Activated gamma-delta T cell (primary cell): ENCODE results near the gene TBX4.
"Not testable (repeated sequence)": the region's sequence is repeated elsewhere in the genome, so short reads cannot be mapped to it uniquely, and the experiment has no call there.

Experiments
- DNase-seq: peaks from one replicate; lab custom pipeline; 2025; lab: John Stamatoyannopoulos, UW

Gene TBX4

GRCh38 chr17:61429274-61429673, 22.9 kb upstream of the TBX4 start:
- no peak for DNase-seq

GRCh38 chr17:61429831-61430230, 22.4 kb upstream of the TBX4 start:
- DNase-seq, result not testable (repeated sequence)

GRCh38 chr17:61431594-61432311, 20.5 kb upstream of the TBX4 start:
- DNase-seq, result no peak

GRCh38 chr17:61436273-61436672, 15.9 kb upstream of the TBX4 start:
- no peak for DNase-seq

GRCh38 chr17:61436995-61437704, 15.1 kb upstream of the TBX4 start:
- DNase-seq, result no peak

- DNase-seq, result no peak
Measured at GRCh38 chr17:61440697-61441096, 11.5 kb upstream of the TBX4 start.

- not testable (repeated sequence) for DNase-seq
Measured at GRCh38 chr17:61441507-61441906, 10.7 kb upstream of the TBX4 start.

- DNase-seq, result no peak
Measured at GRCh38 chr17:61442136-61442775, 10.0 kb upstream of the TBX4 start.

- DNase-seq, result no peak
Measured at GRCh38 chr17:61442878-61443474, 9.2 kb upstream of the TBX4 start.

GRCh38 chr17:61443475-61443882, 8.7 kb upstream of the TBX4 start:
- no peak for DNase-seq

GRCh38 chr17:61444075-61444474, 8.1 kb upstream of the TBX4 start:
- DNase-seq, result no peak

GRCh38 chr17:61444831-61445230, 7.4 kb upstream of the TBX4 start:
- DNase-seq, result no peak

GRCh38 chr17:61447358-61447757, 4.9 kb upstream of the TBX4 start:
- no peak for DNase-seq

- no peak for DNase-seq
Measured at GRCh38 chr17:61448042-61448441, 4.2 kb upstream of the TBX4 start.

GRCh38 chr17:61449140-61449539, 3.1 kb upstream of the TBX4 start:
- DNase-seq, result not testable (repeated sequence)

GRCh38 chr17:61449707-61450640, 2.2 kb upstream of the TBX4 start:
- DNase-seq, result no peak

- no peak for DNase-seq
Measured at GRCh38 chr17:61450641-61451537, 1.3 kb upstream of the TBX4 start.

- no peak for DNase-seq
Measured at GRCh38 chr17:61451538-61452300, 503 bp upstream of the TBX4 start.

GRCh38 chr17:61453566-61454380, 1.6 kb downstream of the TBX4 start:
- no peak for DNase-seq
